NCI-H2227 treated with DMSO at 0.1 percent for 48 hours (cell line): ENCODE measurements around the gene SEC24D.

Experiments used
- DNase-seq: peaks from one replicate; lab custom pipeline; 2025; lab: John Stamatoyannopoulos, UW

The SEC24D gene

GRCh38 chr4:118845552-118846050 is 9.7 kb upstream of the SEC24D start:
- DNase-seq: no peak

GRCh38 chr4:118843237-118843636 is 7.3 kb upstream of the SEC24D start:
- no peak for DNase-seq

- DNase-seq: no peak
Observed at GRCh38 chr4:118842055-118842454, 6.1 kb upstream of the SEC24D start.

GRCh38 chr4:118839221-118839927 is 3.4 kb upstream of the SEC24D start:
- no peak for DNase-seq

GRCh38 chr4:118837121-118837507 is 1.2 kb upstream of the SEC24D start:
- DNase-seq: no peak

GRCh38 chr4:118836301-118837120 is 585 bp upstream of the SEC24D start:
- peak; percentile 50 for DNase-seq

- peak; percentile 18 for DNase-seq
Observed at GRCh38 chr4:118834960-118835569, 861 bp downstream of the SEC24D start.

- no peak for DNase-seq
Observed at GRCh38 chr4:118834070-118834469, 1.9 kb downstream of the SEC24D start.

GRCh38 chr4:118833192-118833820 is 2.6 kb downstream of the SEC24D start:
- DNase-seq: no peak

GRCh38 chr4:118829107-118829506 is 6.8 kb downstream of the SEC24D start:
- DNase-seq: no peak

GRCh38 chr4:118826723-118827444 is 9.0 kb downstream of the SEC24D start:
- DNase-seq: no peak

- DNase-seq: no peak
Observed at GRCh38 chr4:118825799-118826198, 10.1 kb downstream of the SEC24D start.

GRCh38 chr4:118824141-118824540 is 11.8 kb downstream of the SEC24D start:
- no peak for DNase-seq

- no peak for DNase-seq
Observed at GRCh38 chr4:118823471-118823870, 12.5 kb downstream of the SEC24D start.

- DNase-seq: no peak
Observed at GRCh38 chr4:118821590-118822293, 14.2 kb downstream of the SEC24D start.

GRCh38 chr4:118817178-118817930 is 18.6 kb downstream of the SEC24D start:
- no peak for DNase-seq

GRCh38 chr4:118816538-118817177 is 19.3 kb downstream of the SEC24D start:
- DNase-seq: no peak

GRCh38 chr4:118814891-118815290 is 21.0 kb downstream of the SEC24D start:
- DNase-seq: no peak

- DNase-seq: no peak
Observed at GRCh38 chr4:118814058-118814457, 21.9 kb downstream of the SEC24D start.

- DNase-seq: no peak
Observed at GRCh38 chr4:118813561-118813960, 22.4 kb downstream of the SEC24D start.
